Muscle of leg (tissue), 16 donors: Measurements from ENCODE around the gene ZGPAT. TPM values are rescaled to one million over a fixed set of nuclear protein-coding genes. Genes with fewer than 3 reads are reported as not detected.
"Not testable (repeated sequence)": the region's sequence is repeated elsewhere in the genome, so short reads cannot be mapped to it uniquely, and the experiment has no call there.

ENCODE experiments used
- DNase-seq: peaks from one replicate; pipeline ENCODE4 v3.0.0; 2013
- H3K27ac ChIP-seq: one replicate; pipeline ENCODE4 v1.5.1; 2013; ENCODE audit warnings: mild to moderate bottlenecking, low read length, control low read depth
- H3K27me3 ChIP-seq: one replicate; pipeline ENCODE4 v1.6.1; 2013; ENCODE audit warnings: low read length; ENCODE audit not compliant: control insufficient read depth, insufficient read depth
- H3K36me3 ChIP-seq: one replicate; pipeline ENCODE4 v1.6.1; 2013; ENCODE audit warnings: low read length; ENCODE audit not compliant: control insufficient read depth, insufficient read depth
- H3K4me1 ChIP-seq: one replicate; pipeline ENCODE4 v1.6.1; 2013; ENCODE audit warnings: low read length; ENCODE audit not compliant: control insufficient read depth, insufficient read depth
- H3K4me3 ChIP-seq: one replicate; pipeline ENCODE4 v1.5.1; 2013; ENCODE audit warnings: low read length, control low read depth
- H3K9me3 ChIP-seq: replicated peaks from 2 replicates; pipeline ENCODE4 v1.6.1; 2013; ENCODE audit warnings: low read depth, low read length; ENCODE audit not compliant: control insufficient read depth
- WGBS: methylation state at CpG from one replicate; pipeline ENCODE4 v1.1.5; 2013; ENCODE audit warnings: missing lambda C conversion rate; ENCODE audit not compliant: insufficient coverage; 5-methylcytosine and 5-hydroxymethylcytosine counted together
- long read RNA-seq, 11 donors: transcript quantifications; one replicate each; lab custom pipeline, GENCODE V29; 2026
- polyA plus RNA-seq, 8 donors: library from polyadenylated mRNA; unstranded; fragments of 120-200 nt; gene quantifications; one replicate each; pipeline versions ENCODE4 v1.2.1 to v1.2.3, GENCODE V29; 2013; ENCODE audit warnings: inconsistent platforms in 1 of 8, low replicate concordance in 1 of 8; ENCODE audit not compliant: insufficient read length in 8 of 8, insufficient read depth in 1 of 8
- total RNA-seq: library from RNA; stranded (reverse); fragments of 120-200 nt; gene quantifications from one replicate; pipeline ENCODE4 v1.2.4, GENCODE V29; 2013

Gene ZGPAT, protein sequence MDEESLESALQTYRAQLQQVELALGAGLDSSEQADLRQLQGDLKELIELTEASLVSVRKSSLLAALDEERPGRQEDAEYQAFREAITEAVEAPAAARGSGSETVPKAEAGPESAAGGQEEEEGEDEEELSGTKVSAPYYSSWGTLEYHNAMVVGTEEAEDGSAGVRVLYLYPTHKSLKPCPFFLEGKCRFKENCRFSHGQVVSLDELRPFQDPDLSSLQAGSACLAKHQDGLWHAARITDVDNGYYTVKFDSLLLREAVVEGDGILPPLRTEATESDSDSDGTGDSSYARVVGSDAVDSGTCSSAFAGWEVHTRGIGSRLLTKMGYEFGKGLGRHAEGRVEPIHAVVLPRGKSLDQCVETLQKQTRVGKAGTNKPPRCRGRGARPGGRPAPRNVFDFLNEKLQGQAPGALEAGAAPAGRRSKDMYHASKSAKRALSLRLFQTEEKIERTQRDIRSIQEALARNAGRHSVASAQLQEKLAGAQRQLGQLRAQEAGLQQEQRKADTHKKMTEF
- total RNA-seq (13.1 TPM), polyA plus RNA-seq (10 to 100 TPM; 13.0 to 18.2 (median 16.4) TPM)
- long read RNA-seq, donor 1, partial matches to known transcripts, result 0 of 2 reads
- long read RNA-seq, donor 1, other reads (novel, unspliced or antisense), result 0 of 2 reads
- long read RNA-seq, donor 2, result 0 reads
- long read RNA-seq, donor 3, partial matches to known transcripts, result 0 of 5 reads
- long read RNA-seq, donor 3, other reads (novel, unspliced or antisense), result 0 of 5 reads
- long read RNA-seq, donor 4, partial matches to known transcripts, result 0 of 3 reads
- long read RNA-seq, donor 4, other reads (novel, unspliced or antisense), result 0 of 3 reads
- long read RNA-seq, donor 5, partial matches to known transcripts, result 0 of 5 reads
- long read RNA-seq, donor 5, other reads (novel, unspliced or antisense), result 0 of 5 reads
- long read RNA-seq, donor 6, partial matches to known transcripts, result 11 of 32 reads
- long read RNA-seq, donor 6, other reads (novel, unspliced or antisense), result 16 of 32 reads
- long read RNA-seq, donor 7, partial matches to known transcripts, result 0 of 3 reads
- long read RNA-seq, donor 7, other reads (novel, unspliced or antisense), result 0 of 3 reads
- long read RNA-seq, donor 8, partial matches to known transcripts, result 0 of 1 reads
- long read RNA-seq, donor 8, other reads (novel, unspliced or antisense), result 0 of 1 reads
- long read RNA-seq, donor 9, partial matches to known transcripts, result 0 of 1 reads
- long read RNA-seq, donor 9, other reads (novel, unspliced or antisense), result 0 of 1 reads
- long read RNA-seq, donor 10, partial matches to known transcripts, result 5 of 8 reads
- long read RNA-seq, donor 10, other reads (novel, unspliced or antisense), result 0 of 8 reads
- long read RNA-seq, donor 11, partial matches to known transcripts, result 0 of 4 reads
- long read RNA-seq, donor 11, other reads (novel, unspliced or antisense), result 0 of 4 reads

DNA sequence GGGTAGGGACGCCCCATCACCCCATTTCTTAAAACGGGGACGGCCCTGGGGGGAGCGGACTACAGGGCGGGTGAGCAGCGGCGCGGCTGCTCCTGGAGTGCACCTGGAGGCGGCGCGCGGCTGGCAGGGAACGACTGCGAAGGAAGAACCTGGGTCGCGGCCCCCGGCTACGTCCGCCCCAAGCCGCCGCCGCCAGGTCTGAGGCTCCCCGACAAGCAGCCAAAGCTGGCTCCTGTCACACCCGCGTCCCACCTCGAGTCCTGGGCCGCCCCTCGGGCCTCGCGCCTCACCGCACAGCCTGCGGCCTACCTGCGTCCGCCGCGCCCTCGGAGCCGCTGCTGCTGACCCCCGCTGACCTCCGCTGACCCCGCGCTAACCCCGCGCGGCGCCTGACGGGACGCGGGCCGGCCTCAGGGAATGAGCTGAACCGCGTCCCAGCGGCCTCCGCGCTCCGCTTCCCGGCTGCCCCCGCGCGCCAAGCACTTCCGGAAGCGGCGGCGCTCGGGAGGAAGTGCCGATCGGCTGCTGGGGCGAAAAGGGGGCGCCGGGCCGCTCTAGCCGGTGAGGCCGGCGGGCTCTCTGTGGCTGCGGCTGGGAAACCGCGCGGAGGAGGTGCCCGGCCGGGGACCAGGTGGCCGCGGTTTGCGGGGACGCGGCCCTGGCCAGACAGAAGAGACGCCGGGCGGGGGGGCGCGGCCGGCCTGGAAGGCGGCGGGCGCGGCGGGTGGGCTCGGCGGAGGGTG is at the start of gene ZGPAT, which contains the start of gene ARFRP1:
Gene ZGPAT, plus strand, starts transcription at position 482 of the 743 bp plus-strand sequence. CDS start 542 bp downstream, outside the sequence.
Gene ARFRP1, minus strand, starts transcription at position 419 of the 743 bp plus-strand sequence. CDS start 885 bp downstream, outside the sequence.
- no peaks in the 10 kb centered on the region for H3K9me3 ChIP-seq
- peaks cover 64% of the 10 kb centered on the region for H3K36me3 ChIP-seq
- H3K4me1 ChIP-seq, result peaks cover 18% of the 10 kb centered on the region
- H3K4me3 ChIP-seq, result peak within 1 kb of the TSS; percentile 82
- DNase-seq, result peak; percentile 94
- peak within 1 kb of the TSS; percentile 72 for H3K27ac ChIP-seq
- WGBS, result under 1% methylated on average over 98 of the region's 98 CpGs
- H3K27me3 ChIP-seq, result no peaks in the 10 kb centered on the region

DNA sequence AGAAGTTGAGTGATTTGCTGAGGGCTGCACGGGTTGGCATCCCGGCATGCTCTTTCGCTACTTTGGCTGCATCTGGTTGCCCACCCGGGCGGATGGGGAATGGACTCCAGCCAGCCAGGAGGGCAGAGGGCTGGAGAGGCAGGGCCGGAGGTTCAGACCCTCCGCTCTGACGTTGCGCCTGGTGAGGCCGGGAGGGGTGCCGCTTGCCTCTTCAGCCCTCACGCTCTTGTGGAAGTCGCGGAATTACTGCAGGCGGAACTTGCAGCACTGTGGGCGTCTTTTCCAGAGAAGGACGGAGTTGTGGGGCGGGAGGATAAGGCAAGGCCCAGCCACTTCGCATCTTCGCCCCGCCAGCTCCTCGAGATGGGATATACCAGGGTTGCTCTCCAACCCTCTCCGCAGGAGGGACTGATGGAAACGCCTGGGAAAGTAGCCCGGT is 49.1 kb upstream of the ZGPAT start:
- peak overlapping the region; percentile 90 for H3K27ac ChIP-seq

GRCh38 chr20:63659370-63659769 is 48.5 kb upstream of the ZGPAT start:
- no peaks in the 10 kb centered on the region for H3K9me3 ChIP-seq
- no peak for DNase-seq
- H3K4me3 ChIP-seq, result peak overlapping the region; percentile 79
- no peaks in the 10 kb centered on the region for H3K27me3 ChIP-seq
- peaks cover 37% of the 10 kb centered on the region for H3K36me3 ChIP-seq
- H3K27ac ChIP-seq, result no peak overlapping the region
- peaks cover 19% of the 10 kb centered on the region for H3K4me1 ChIP-seq
- 61% methylated on average over 8 of the region's 13 CpGs for WGBS

More for the DNA sequence above, 49.1 kb upstream of the ZGPAT start:
- H3K9me3 ChIP-seq, result no peaks in the 10 kb centered on the region
- DNase-seq, result peak; percentile 68
- H3K4me3 ChIP-seq, result peak overlapping the region; percentile 79
- WGBS, result 1% methylated on average over 24 of the region's 25 CpGs
- peaks cover 31% of the 10 kb centered on the region for H3K36me3 ChIP-seq
- no peaks in the 10 kb centered on the region for H3K27me3 ChIP-seq
- H3K4me1 ChIP-seq, result peaks cover 24% of the 10 kb centered on the region

DNA sequence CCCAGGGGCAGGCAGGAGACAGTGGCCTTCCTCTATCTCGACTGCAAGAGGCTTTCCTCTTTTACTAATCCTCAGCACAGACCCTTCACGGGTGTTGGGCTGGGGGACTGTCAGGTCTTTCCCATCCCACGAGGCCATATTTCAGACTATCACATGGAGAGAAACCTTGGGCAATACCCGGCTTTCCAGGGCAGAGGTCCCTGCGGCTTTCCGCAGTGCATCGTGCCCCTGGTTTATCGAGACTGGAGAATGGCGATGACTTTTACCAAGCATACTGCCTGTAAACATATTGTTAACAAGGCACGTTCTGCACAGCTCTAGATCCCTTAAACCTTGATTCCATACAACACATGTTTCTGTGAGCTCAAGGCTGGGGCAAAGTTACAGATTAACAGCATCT is 47.7 kb upstream of the ZGPAT start:
- not testable (repeated sequence) for H3K27me3 ChIP-seq, DNase-seq, H3K4me3 ChIP-seq, H3K27ac ChIP-seq, H3K9me3 ChIP-seq
- peaks cover 19% of the 10 kb centered on the region for H3K4me1 ChIP-seq
- H3K36me3 ChIP-seq, result peaks cover 45% of the 10 kb centered on the region
- WGBS, result 94% methylated on average over 7 of the region's 10 CpGs

GRCh38 chr20:63660622-63661021 is 47.2 kb upstream of the ZGPAT start:
- Histone ChIP-seq H3K36me3 (peaks cover 49% of the 10 kb centered on the region), H3K4me3 (no peak overlapping the region), H3K27me3 (no peaks in the 10 kb centered on the region), H3K9me3 (no peaks in the 10 kb centered on the region), H3K27ac (no peak overlapping the region), H3K4me1 (peaks cover 19% of the 10 kb centered on the region)
- DNase-seq, result no peak
- 83% methylated on average over 2 of the region's 8 CpGs for WGBS

DNA sequence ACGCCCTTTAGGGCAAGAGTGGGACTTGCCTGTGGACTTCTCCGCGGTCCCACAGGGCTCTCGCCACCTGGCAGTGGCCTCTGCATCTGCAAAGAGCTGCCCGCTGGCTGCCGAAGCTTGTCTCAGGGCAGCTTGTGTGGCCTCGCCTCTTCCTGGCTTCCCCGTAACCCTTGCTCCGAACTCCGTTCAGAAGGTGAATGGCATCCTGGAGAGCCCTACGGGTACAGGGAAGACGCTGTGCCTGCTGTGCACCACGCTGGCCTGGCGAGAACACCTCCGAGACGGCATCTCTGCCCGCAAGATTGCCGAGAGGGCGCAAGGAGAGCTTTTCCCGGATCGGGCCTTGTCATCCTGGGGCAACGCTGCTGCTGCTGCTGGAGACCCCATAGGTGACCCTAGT is 46.7 kb upstream of the ZGPAT start:
- 95% methylated on average over 22 of the region's 22 CpGs for WGBS
- Histone ChIP-seq H3K4me3 (no peak overlapping the region), H3K9me3 (no peaks in the 10 kb centered on the region), H3K36me3 (peaks cover 54% of the 10 kb centered on the region), H3K4me1 (peaks cover 19% of the 10 kb centered on the region), H3K27ac (no peak overlapping the region), H3K27me3 (no peaks in the 10 kb centered on the region)
- DNase-seq, result no peak

- peaks cover 62% of the 10 kb centered on the region for H3K36me3 ChIP-seq
- no peak for DNase-seq
- 93% methylated on average over 28 of the region's 33 CpGs for WGBS
Observed at GRCh38 chr20:63661959-63662812, 45.7 kb upstream of the ZGPAT start.

DNA sequence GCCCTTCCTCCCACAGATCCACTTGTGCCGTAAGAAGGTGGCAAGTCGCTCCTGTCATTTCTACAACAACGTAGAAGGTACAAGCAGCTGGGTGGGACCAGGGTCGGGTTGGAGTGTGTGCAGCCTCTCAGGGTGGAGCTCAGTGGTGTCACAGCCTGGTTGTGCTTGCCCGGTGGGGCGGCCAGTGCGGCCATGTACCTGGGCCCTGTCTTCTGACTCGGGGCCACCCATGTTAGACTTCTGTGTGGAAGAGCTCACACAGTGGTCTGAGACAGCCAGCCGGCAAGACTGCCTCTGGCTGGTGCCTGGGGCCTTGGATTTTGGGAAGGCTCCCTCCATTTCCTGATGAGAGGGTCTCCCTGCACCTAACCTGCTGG is 45.0 kb upstream of the ZGPAT start:
- Histone ChIP-seq H3K27ac (no peak overlapping the region), H3K27me3 (no peaks in the 10 kb centered on the region), H3K4me3 (no peak overlapping the region), H3K36me3 (peaks cover 67% of the 10 kb centered on the region), H3K9me3 (no peaks in the 10 kb centered on the region), H3K4me1 (peaks cover 11% of the 10 kb centered on the region)
- no peak for DNase-seq
- WGBS, result 86% methylated on average over 4 of the region's 9 CpGs

More at GRCh38 chr20:63661959-63662812, 45.7 kb upstream of the ZGPAT start:
- Histone ChIP-seq H3K4me3 (no peak overlapping the region), H3K9me3 (no peaks in the 10 kb centered on the region), H3K27me3 (no peaks in the 10 kb centered on the region), H3K27ac (no peak overlapping the region), H3K4me1 (peaks cover 17% of the 10 kb centered on the region)
